ENCODE measurements around the gene STRAP. TPM values are rescaled to one million over a fixed set of nuclear protein-coding genes. Genes with fewer than 3 reads are reported as not detected.
"Not testable (repeated sequence)": the region's sequence is repeated elsewhere in the genome, so short reads cannot be mapped to it uniquely, and the experiment has no call there.

The STRAP gene
- total RNA-seq, 1 experiment from 2014 or later: 205 TPM

GRCh38 chr12:15942475-15942874 lies 60.3 kb downstream of the STRAP start:
- Histone ChIP-seq H3K4me1 (replicated peaks; ENCODE audit: insufficient read depth) (no peaks in the 10 kb centered on the region), H4K20me1 (ENCODE audit: insufficient read depth) (no peaks in the 10 kb centered on the region), H3K36me3 (ENCODE audit: low read depth) (no peaks in the 10 kb centered on the region), H3K9me3 (ENCODE audit: insufficient read depth, low read depth) (no peaks in the 10 kb centered on the region), H3F3A (ENCODE audit: insufficient read depth, low read depth) (no peaks in the 10 kb centered on the region), H2AFZ (no peak overlapping the region), H3K4me2 (no peak overlapping the region), H3K27ac (no peak overlapping the region), H3K27me3 (ENCODE audit: insufficient read depth, low read depth) (no peaks in the 10 kb centered on the region), H3K4me3 (no peak overlapping the region), H3K9me2 (ENCODE audit: insufficient read depth) (no peaks in the 10 kb centered on the region), H3K79me2 (ENCODE audit: low read depth) (no peaks in the 10 kb centered on the region; the same call in 1 of the 2 replicates)
- ChIA-PET POLR2A (ENCODE audit: unreplicated experiment) (no interaction called here), CTCF (no interaction called here)
- intact Hi-C loops (cut with micrococcal nuclease; ENCODE audit: unreplicated experiment): no loop called here
- no TSS peak for BruUV-seq (replicated peaks)
- no peak for TF ChIP-seq EZH2 (IDR thresholded peaks at IDR 0.05; ENCODE audit: low read depth)
- DNase-seq: no peak

DNA sequence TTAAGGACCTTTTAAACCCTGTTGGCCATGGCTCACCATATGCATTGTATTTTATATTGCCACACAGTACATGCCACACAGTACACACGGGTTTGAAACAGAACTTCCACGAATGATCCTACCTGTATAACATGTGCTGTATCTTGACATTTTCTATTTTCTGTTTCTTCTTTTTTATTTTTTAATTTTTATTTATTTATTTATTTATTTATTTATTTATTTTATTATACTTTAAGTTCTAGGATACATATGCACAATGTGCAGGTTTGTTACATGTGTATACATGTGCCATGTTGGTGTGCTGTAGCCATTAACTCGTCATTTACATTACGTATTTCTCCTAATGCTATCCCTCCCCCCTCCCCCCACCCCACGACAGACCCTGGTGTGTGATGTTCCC lies 61.3 kb downstream of the STRAP start:
- H3K4me3 ChIP-seq; H3K27me3 ChIP-seq (ENCODE audit: insufficient read depth, low read depth); CTCF ChIA-PET; BruUV-seq (replicated peaks); H2AFZ ChIP-seq; DNase-seq; H3K36me3 ChIP-seq (ENCODE audit: low read depth); H3K4me1 ChIP-seq (replicated peaks; ENCODE audit: insufficient read depth); H4K20me1 ChIP-seq (ENCODE audit: insufficient read depth); intact Hi-C loops (cut with micrococcal nuclease; ENCODE audit: unreplicated experiment); H3K79me2 ChIP-seq (ENCODE audit: low read depth); H3K9me2 ChIP-seq (ENCODE audit: insufficient read depth); H3K4me2 ChIP-seq; H3F3A ChIP-seq (ENCODE audit: insufficient read depth, low read depth); H3K27ac ChIP-seq; POLR2A ChIA-PET (ENCODE audit: unreplicated experiment); H3K9me3 ChIP-seq (ENCODE audit: insufficient read depth, low read depth): not testable (repeated sequence)

- DNase-seq; H4K20me1 ChIP-seq (ENCODE audit: insufficient read depth); H3K4me2 ChIP-seq; H3K79me2 ChIP-seq (ENCODE audit: low read depth); H3K4me1 ChIP-seq (replicated peaks; ENCODE audit: insufficient read depth); H2AFZ ChIP-seq; BruUV-seq (replicated peaks); POLR2A ChIA-PET (ENCODE audit: unreplicated experiment); H3K27me3 ChIP-seq (ENCODE audit: insufficient read depth, low read depth); H3K36me3 ChIP-seq (ENCODE audit: low read depth); intact Hi-C loops (cut with micrococcal nuclease; ENCODE audit: unreplicated experiment); H3F3A ChIP-seq (ENCODE audit: insufficient read depth, low read depth); H3K4me3 ChIP-seq; H3K9me3 ChIP-seq (ENCODE audit: insufficient read depth, low read depth); H3K27ac ChIP-seq; CTCF ChIA-PET; H3K9me2 ChIP-seq (ENCODE audit: insufficient read depth): not testable (repeated sequence)
These were observed 66.3 kb downstream of the STRAP start for GRCh38 chr12:15948461-15948860.

Other genes with a start within 250 kb of the STRAP start
- gene EPS8, start 93.0 kb upstream of the STRAP start, total RNA-seq (2021): 224 and 232 TPM in 2 replicates
- 67.3 and 67.6 TPM in 2 replicates for gene DERA, start 28.9 kb downstream of the STRAP start, total RNA-seq (2021)